ENCODE results near the gene TENT5C.
A peak's percentile ranks its signal among the peaks of the same experiment; 100 is the strongest.

TENT5C gene

DNA sequence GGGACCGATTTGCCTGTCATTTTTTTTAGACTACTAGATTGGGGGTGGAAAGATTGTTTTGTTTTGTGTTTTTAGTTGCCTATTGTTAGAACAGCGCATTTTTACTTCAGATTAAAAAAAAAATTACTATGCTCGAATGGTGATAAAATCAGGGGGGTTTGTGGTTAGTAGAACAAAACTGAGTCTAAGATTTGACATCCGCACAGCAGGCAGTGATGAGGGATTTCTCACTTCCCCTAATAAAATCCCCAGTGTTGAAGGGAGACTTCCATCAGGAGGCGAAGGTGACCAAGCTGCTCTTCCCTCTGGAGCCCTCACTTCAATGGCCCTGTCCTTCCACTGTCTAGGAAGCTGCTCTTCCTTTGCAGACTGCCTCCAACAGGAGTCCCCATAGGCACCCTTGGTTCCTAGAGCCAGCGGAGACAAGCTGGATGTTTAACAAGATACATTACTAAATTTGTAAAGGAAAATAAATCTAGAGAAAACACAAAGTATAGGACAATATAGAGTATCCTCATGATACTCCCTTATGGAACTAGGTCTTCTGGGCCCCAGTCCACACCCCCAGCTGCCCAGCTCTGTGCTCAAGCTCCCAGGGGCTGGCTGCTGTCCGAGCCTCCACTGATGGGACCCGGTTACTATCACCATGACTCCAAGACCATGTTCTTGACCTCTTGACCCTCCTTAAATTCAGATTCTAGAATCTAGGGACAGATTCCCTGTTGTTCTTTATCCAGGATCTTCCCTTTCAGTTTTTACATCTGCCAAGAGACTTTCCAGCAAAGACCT, 31.0 kb downstream of the TENT5C start:
- no peak for DNase-seq (ENCODE audit: low read depth)

DNA sequence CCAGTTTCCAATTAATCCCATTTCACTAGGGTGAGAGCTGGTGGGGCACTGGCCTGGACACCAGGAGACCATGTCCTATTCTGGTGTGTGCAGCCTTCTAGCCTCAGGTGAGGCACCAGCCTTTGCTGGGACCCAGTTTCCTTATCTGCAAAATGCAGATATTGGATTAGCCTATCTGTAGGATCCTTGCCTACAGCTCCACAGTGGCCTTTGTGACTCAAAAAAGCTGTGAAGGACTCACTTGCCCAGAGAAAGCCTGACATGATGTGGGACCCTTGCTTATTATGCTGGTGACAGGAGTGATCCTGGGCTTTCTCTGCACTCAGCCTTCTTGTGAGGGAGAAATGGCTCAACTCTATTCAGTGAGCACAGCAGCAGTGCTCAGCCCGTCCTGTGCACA, 32.3 kb downstream of the TENT5C start:
- DNase-seq (ENCODE audit: low read depth): no peak

DNA sequence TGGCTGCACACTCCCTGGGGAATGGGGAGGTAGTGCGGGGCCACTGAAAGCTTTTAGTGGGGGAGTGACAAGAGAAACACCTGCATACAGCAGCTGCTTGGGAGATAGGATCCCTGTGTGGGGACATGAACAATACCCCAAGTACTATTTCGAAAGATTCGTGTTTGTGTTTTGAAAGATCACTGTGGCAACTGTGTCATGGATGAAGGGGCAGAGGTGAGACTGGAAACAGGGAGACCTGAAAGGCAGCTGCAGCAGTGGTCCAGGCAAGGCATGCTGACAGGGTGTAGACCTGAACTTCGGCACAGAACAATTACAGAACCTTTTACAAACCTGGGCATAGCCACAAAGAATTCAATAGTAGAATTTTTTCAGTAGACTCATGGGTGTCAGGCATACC, 32.9 kb downstream of the TENT5C start:
- DNase-seq (ENCODE audit: low read depth): no peak

DNA sequence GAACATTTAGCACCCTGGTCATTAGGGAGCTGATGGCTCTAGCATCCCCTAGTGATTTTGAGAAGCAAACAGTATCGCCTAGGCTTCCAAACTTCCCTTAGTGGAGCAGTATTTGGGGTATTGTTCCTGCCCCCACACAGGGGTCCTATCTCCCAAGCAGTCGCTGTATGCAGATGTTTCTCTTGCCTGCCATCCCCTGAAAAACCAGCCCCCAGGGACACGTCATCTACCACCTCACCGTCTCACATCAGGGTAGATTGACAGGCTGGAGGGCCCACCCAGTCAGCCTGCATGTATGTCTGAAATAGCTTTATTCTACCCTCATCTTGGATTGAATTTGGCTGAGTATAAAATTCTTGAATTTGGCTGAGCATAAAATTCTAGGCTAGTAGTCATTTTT, 33.9 kb downstream of the TENT5C start:
- no peak for DNase-seq (ENCODE audit: low read depth)

DNA sequence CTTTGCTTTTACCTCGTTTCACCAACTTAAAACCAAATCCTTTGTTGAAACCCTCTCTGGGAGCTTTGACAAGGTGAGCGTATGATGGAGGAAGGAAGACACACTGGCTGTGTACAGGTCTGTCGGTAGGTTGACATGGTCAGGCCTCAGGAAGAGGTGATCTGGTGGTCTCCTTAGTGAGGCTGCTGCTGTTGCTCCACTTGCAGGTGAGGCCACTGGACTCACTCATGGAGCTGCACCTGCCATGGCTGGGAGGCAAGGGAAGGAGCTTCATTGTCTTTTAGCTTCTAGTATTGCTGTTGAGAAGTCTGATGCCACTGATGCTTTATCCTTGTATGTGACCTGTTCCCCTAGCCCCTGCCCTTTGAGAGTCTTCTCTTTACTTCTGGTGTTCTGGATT, 35.7 kb downstream of the TENT5C start:
- no peak for DNase-seq (ENCODE audit: low read depth)

DNA sequence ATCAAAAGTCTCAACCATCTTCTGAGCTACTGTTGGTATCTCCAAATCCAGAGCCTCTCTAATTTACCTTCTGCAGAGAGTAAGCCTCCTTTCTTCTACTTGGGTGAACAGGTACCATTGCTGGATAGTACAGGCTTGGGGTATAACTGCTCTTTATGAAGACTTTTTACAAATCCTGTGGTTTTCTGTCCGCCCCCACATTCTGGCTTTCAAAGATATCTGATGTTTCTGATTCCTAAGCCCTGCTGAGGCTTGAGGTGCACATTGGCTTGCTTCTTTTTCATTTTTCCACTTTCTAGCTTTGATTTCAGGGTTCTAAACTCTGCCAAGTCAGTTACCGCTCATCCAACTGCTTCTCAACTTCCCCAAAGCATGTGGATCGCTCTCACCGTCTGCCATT, 37.1 kb downstream of the TENT5C start:
- no peak for DNase-seq (ENCODE audit: low read depth)

DNA sequence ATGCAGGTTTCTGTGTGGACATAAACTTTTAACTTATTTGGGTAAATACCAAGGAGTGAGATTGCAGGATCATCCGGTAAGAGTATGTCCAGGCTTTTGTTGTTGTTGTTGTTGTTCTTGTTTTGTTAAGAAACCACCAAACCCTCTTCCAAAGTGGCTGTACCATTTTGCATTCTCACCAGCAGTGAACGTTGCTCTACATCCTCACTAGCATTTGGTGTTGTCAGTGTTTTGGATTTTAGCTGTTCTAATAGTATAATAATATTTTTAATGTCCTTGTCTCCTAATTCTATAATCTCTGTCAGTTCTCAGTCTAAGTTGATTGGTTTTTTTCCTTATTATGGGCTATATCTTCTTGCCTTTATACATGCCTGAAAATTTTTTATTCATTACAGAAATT, 37.8 kb downstream of the TENT5C start:
- DNase-seq (ENCODE audit: low read depth): no peak

DNA sequence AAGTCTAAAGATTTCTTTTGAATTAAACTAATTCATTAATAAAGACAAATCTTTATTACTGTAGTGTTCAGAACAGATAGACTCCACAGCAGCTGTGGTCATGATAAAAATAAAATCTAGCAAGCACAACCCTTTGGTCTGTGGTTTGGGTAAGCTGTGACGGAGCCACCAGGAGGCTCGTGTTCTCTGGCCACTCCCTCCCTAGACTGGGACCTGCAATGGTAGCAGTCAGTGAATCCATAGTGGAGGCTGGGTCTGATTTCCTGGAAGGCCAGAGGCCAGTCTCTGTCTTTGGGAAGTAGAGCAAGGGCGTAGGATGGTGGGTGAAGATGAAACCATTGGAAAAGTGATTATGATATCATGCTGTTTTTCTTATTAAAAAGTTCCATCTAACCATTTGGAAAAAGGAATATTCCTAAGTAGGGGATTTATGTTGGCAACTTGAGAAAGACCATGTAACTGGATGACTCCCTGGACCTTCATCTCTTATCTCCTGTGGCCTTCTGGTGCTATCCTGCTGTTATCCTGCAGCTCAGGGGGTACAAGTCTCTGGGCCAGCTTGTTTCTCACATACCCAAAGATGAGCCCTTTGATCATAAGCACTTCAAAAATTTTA, 39.0 kb downstream of the TENT5C start:
- DNase-seq (ENCODE audit: low read depth): no peak

DNA sequence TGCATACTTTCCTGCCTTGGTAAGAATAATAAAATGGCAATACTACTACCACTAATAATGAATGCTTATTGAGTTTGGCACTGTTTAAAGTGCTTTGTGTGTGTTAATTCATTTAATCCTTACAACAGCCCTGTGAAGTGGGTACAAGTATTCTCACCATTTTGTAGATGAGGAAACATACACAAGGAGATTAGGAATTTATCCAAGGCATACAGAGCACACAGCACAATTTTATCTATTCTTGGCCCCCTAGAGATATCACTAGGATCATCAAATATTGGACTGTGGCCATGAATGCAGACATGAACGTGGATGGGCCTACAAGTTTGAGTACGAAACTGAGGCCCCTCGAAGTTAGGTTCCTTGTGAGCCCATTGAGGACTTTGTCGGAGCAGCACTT, 39.5 kb downstream of the TENT5C start:
- no peak for DNase-seq (ENCODE audit: low read depth)

DNA sequence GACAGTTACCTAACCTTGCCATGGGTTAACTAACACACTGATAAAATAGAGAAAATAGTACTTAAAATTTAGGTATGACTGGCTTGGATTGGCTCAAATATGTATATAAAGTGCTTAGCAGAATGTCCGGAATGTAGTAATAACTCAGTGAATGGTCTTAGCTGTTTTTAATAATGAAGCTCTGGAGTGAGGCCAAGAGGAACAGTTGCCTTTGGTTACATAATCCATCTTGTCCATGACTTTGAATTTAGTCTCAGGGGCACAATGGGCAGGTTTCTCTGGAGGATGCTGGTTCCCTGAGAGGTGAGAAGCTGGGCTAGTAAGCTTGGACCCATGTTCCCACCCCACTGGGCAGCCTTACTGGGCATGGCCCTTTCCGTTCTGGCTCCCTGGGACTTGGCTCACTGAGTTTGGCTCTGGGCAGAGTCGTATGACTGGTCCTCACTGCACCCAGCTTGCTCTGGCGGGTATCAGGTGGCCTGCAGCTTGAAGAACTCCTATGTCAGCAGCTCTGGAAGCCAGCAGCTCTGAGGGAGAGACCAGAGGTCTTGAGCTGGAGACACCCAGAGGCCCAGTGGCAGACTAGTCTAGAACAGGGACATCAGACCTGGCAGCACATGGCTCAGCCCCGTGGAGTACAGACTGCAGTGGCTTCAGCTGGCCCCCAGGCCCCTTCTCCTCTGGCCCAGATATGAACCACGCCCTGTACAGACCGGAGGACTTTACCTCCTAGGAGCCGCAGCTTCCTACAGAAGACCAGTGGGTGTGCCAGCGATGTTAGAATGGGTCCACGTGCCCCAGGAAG, 40.4 kb downstream of the TENT5C start:
- peak; percentile 6 for DNase-seq (ENCODE audit: low read depth)

DNA sequence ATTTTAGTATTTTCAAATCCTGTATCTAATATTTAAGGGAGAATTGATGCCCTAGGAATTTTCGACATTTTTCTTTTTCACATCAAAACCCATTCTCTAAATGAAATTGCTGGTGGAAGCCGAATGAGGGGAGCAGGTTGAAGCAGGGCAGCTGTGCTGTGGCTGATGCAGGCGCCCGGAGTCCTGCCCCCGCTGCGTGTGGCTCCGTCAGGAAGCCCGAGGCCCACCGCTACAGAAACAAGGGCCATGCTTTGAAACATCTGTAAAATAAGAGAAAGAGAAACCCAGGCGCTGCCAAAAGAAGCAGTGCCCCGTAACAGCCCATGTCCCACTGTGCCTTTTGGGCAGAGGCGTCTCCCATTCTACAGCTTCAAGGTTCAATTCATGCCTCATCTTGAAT, 41.1 kb downstream of the TENT5C start:
- DNase-seq (ENCODE audit: low read depth): no peak

DNA sequence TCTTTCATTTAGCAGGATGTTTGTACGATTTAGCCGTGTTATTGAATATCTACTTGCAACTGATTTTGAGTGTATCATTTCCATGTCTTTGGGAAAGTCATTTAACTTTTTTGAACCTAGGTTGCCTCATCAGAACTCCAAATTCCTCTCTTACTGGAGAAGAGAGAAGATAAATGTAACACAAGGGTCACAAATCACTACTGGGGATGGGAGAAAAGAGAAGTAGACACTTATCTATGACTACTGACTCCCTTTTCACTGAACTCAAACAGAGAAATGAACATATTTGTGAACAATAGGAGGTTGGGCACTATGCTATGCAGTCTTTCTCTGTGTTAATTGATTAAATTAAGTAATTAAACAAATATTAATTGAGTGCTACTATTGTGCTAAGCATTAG, 42.2 kb downstream of the TENT5C start:
- no peak for DNase-seq (ENCODE audit: low read depth)

DNA sequence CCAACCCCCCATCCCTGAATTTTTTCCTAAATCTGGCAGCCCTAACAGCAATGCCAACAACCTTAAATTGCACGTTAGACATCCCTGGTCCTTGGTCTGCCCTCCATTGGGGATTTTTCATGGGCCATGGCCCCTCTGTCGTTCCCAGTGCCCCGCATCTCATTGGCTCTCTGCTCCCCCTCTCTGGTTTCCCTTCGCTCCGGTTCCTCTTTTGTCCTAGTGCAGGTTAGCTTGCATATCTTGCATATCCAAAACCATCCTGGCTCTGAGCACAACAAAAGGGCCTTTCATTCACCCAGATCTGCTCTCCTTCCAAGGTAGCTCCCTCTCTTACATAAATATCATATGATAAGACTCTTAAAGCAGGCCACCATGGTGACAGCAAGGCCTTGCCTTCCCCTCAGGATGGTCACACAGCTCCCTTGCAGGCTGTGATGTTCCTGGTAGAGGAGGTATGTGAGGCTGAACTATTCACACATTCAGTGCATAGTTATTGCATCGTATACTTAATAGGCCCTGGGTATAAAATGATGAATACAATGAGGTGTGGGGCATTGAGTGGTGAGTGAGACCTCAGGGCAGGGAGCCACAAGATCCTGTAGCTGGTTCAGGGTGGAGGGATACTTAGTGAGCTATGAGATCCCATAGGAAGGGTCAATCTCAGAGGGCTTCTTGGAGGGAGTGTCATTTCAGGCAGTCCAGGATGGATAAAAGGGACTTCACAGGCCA, 45.2 kb downstream of the TENT5C start:
- no peak for DNase-seq (ENCODE audit: low read depth)

DNA sequence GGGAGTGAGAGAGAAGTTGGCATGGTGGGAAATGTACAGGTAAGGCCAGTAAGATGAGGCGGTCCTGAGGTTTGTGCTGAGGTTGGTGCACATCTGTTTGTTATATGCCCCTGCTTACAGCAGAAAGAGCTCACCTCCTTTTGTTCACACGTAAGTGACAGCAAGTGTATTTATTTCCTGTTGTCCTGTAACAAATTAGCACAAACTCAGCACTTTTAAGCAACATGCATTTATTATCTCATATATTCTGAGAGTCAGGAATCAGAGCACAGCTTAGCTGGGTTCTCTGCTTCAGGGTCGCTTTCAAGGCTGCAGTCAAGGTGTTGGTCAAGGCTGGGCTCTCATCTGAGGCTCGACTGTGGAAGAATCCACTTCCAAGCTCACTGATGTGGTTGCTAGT, 45.8 kb downstream of the TENT5C start:
- DNase-seq (ENCODE audit: low read depth): no peak

DNA sequence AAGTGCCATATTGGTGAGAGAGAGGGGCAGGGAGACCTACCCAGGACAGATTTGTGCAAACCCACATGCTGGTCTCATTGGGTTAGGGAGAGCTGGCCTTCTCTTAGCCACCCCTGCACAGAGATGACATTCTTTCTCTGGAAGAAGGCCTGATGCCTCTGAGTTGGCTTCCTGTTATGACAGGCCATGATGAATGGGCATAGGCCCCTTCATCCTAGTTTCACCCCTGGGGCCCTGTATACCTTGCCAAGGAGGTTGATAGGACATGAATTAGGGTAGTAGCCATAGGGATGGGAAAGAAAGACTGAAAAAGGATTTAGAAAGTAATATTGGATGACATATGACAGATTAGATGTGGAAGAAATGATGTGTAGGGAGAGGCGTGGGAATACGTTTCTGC, 46.6 kb downstream of the TENT5C start:
- DNase-seq (ENCODE audit: low read depth): no peak

DNA sequence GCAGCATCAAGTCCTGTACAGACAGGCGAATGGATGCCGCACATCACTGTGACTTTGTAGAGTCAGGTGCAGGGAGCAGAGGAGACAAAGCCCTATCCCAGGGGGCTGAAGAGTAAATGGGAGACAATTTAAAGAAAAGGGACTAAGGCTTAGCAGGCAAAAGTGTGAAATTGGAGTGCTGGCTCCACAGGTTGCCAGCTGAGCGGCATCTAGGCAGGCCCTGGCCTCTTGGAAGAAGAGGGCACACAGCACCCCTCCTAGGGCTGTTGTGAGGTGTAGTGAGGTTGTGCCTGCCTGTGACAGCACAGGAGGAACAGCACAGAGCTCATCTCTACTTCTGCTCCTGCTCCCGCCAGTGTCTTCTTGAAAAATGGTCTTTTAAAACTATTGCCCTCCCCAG, 47.3 kb downstream of the TENT5C start:
- no peak for DNase-seq (ENCODE audit: low read depth)

DNA sequence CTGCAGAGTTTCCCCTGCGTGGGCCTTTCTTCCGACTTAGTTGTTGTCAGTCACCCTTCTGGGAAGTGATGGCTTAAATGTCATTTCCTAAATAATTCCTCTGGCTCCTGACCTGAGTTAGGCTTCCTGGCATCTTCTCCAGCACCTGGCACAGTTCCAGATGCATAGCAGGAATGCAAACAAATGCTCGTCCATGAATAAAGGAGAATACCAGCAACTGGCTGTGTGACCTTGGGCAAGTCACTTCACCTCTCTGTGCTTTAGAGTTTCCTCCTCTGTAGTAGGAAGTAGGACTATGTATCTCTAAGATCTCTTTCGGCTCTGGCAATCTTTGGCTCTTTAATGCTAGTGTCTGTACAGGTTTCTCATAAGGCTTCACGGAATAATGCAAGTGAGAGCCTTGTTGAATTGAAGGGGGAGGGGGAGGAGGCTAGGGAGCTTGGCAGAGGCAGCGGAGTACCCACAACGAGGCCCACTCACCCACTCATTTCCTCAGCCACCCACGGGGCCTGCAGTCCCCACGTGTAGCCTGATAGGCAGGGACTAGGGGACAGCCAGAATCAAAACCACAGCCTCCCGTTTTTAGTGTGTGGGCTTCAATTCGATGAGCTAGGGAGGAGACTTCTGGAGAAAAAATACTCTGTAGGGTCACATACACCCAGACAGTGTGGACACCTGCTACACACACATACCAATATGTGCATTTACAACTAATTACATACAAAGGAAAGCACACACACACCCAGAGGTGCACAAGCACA, 48.1 kb downstream of the TENT5C start:
- no peak for DNase-seq (ENCODE audit: low read depth)

DNA sequence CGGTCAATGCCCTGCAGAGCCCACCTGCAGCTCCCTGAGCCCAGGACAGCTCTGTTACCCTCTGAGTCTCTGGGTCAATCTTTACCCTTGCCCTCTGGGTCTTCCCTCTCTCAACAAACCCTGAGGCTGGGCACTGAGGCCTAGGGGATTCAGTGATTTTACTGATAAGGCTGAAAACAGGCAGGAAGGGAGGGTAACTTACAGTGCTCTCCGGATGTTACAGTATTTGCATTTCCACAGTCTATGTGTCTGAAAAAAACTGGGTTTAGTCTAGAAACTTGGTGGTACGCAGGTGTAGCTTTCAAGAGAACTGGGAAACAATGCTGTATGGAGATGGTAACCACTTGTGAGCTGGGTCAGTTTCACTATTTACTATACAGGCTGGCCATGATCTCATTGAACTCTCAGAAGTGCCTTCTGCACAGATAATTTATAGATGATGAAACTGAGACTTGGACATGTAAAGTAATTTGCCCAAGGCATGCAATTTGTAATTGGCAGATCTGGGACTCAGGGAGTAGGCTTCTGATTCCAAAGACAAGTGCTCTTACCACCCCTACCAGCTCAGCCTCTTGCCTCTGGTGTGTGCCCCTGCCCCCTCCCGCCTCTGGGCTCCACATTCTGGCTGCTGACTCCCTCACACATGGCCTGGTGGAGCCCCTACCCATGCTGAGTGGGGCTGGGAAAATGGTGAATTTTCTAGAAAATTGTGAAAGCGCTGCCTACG, 48.8 kb downstream of the TENT5C start:
- no peak for DNase-seq (ENCODE audit: low read depth)

DNA sequence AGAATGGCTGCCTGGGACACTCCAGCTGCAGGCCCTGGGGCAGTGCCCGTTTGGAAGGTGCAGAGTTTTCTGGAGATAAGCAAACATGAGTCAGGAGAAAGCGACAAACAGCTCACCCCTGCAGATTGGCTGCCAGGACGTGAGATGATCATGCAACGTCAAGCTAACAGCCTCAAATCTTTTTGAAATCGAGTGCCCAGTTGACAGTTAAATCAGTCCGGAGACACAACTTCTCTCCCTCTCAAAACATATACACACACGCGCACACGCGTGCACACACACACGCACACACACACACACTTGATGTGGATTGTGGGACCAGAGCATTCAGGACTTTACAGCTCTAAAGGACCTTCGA, 49.4 kb downstream of the TENT5C start:
- no peak for DNase-seq (ENCODE audit: low read depth)

DNA sequence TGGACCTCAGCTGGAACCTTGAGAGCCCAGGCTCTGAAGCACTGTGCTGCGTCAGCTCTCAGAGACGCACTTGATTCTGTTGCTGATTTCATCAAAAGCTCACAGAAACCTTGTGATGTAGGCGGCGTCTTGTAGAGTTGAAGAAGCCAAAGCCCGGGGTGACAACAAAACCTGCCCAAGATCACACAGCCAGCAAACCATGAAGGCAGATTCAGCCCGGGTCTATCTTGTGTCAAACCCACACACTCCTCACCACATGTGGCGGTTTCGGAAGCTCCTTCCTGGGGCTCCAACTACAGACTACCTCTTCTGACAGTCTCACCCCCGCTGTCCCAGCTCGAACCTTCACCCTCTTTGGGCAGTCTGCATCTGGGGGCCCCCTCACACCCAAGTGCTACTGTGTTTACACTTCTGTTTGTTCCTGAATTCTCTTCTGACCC, 50.4 kb downstream of the TENT5C start:
- DNase-seq (ENCODE audit: low read depth): no peak

DNA sequence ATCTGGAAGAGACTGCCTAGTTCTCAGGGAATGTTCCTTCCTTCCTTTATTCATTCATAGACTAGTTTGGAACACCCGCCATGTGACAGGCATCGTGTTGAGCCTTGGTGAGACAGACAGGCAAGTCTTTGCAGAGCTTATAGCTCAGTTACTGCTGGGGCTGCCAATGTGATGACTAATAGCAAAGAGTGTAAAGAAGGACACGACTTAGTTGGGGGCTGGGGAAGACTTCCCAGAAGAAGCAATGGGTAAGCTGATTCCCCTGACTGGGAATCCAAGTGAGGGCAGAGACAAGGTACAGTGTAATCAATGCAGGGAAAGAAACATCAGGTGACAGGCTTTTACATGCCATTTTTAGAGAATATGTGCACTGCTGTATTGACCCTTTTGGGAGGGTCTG, 51.2 kb downstream of the TENT5C start:
- DNase-seq (ENCODE audit: low read depth): no peak
